Mucosa of descending colon (tissue), 3 donors: Measurements from ENCODE around the gene MRGPRF. TPM values are rescaled to one million over a fixed set of nuclear protein-coding genes. Genes with fewer than 3 reads are reported as not detected.

ENCODE experiments used
- ATAC-seq: fragments of 200-7000 bp; cut with Tn5 transposase; one replicate; pipeline ENCODE4 v1.9.1; 2020; ENCODE audit warnings: mild to moderate bottlenecking, moderate library complexity
- DNase-seq, 3 donors: peaks; one replicate each; pipeline ENCODE4 v3.0.0-alpha.2; 2020
- H3K36me3 ChIP-seq: fragments of 200-600 bp; one replicate; pipeline ENCODE4 v1.8.0; 2021; ENCODE audit warnings: low read depth, mild to moderate bottlenecking
- H3K4me1 ChIP-seq: fragments of 200-600 bp; one replicate; pipeline ENCODE4 v1.8.0; 2021; ENCODE audit warnings: low read depth, mild to moderate bottlenecking
- H3K4me3 ChIP-seq: fragments of 200-600 bp; one replicate; pipeline ENCODE4 v1.8.0; 2021; ENCODE audit warnings: mild to moderate bottlenecking
- H3K9me3 ChIP-seq: fragments of 200-600 bp; one replicate; pipeline ENCODE4 v1.8.0; 2021; ENCODE audit warnings: mild to moderate bottlenecking
- CTCF ChIP-seq: fragments of 200-600 bp; IDR thresholded peaks from one replicate; pipeline ENCODE4 v1.8.0; 2022; ENCODE audit warnings: antibody characterized with exemption, mild to moderate bottlenecking
- intact Hi-C, 2 donors: fragments of 100-400 bp; cut with DNase I in 1 of 2; cut with micrococcal nuclease in 1 of 2; formaldehyde crosslinking; loops; one replicate each; pipeline versions ENCODE4 v1.11.0 to v1.11.1; 2022; cut with DNase I, micrococcal nuclease
- total RNA-seq, 3 donors: library from RNA; stranded (reverse); fragmentation: NEBNext Ultra II Directional in 2 of 3; extraction: Animal tissue kit (Norgen Biotek cat#: 25700) in 2 of 3; gene quantifications; one replicate each; pipeline versions ENCODE4 v1.2.1 to v1.2.4, GENCODE V29; 2021 to 2023
- donor health status: DM: no; HTN: no; CAD: no; lungs with moderate emphysema.
- donor health status: DM: no; HTN: no; CAD: no.
- donor health status: DM: no; HTN: yes; CAD: no.

The MRGPRF gene
- total RNA-seq, 3 donors from 2014 or later: 4.7 to 117 (median 14.2) TPM

GRCh38 chr11:69059985-69060384, 46.9 kb upstream of the MRGPRF start:
- no peak for TF ChIP-seq CTCF
- intact Hi-C loops: no loop called here
- peaks cover 9% of the 10 kb centered on the region for H3K4me1 ChIP-seq
- H3K36me3 ChIP-seq: no peaks in the 10 kb centered on the region
- DNase-seq (no peak), ATAC-seq (no peak)
- no peaks in the 10 kb centered on the region for H3K9me3 ChIP-seq
- H3K4me3 ChIP-seq: no peak overlapping the region

- intact Hi-C loops: no loop called here
Observed at GRCh38 chr11:69059429-69059828, 46.4 kb upstream of the MRGPRF start.

GRCh38 chr11:69058511-69059270, 45.6 kb upstream of the MRGPRF start:
- ATAC-seq (no peak), DNase-seq (peak in 1 of 3 donors; percentile 30)
- H3K9me3 ChIP-seq: no peaks in the 10 kb centered on the region
- H3K36me3 ChIP-seq: no peaks in the 10 kb centered on the region
- intact Hi-C loops: no loop called here
- peaks cover 12% of the 10 kb centered on the region for H3K4me1 ChIP-seq
- H3K4me3 ChIP-seq: no peak overlapping the region
- no peak for TF ChIP-seq CTCF

More at GRCh38 chr11:69059429-69059828, 46.4 kb upstream of the MRGPRF start:
- no peak for DNase-seq
- Histone ChIP-seq H3K9me3 (no peaks in the 10 kb centered on the region), H3K4me1 (peaks cover 12% of the 10 kb centered on the region), H3K36me3 (no peaks in the 10 kb centered on the region), H3K4me3 (no peak overlapping the region)
- TF ChIP-seq CTCF: no peak
- no peak for ATAC-seq

- TF ChIP-seq CTCF: no peak
- Histone ChIP-seq H3K9me3 (no peaks in the 10 kb centered on the region), H3K4me3 (no peak overlapping the region), H3K36me3 (no peaks in the 10 kb centered on the region), H3K4me1 (peaks cover 12% of the 10 kb centered on the region)
- no peak for ATAC-seq
- intact Hi-C loops: no loop called here
- no peak for DNase-seq
Observed at GRCh38 chr11:69057801-69058200, 44.8 kb upstream of the MRGPRF start.

GRCh38 chr11:69057236-69057635, 44.2 kb upstream of the MRGPRF start:
- H3K9me3 ChIP-seq: no peaks in the 10 kb centered on the region
- TF ChIP-seq CTCF: no peak
- DNase-seq (no peak), ATAC-seq (no peak)
- peaks cover 12% of the 10 kb centered on the region for H3K4me1 ChIP-seq
- no peak overlapping the region for H3K4me3 ChIP-seq
- intact Hi-C loops: no loop called here
- H3K36me3 ChIP-seq: no peaks in the 10 kb centered on the region
